ENCODE data around the gene KDM4C. TPM values are rescaled to one million over a fixed set of nuclear protein-coding genes. Genes with fewer than 3 reads are reported as not detected.
"Not testable (repeated sequence)": the region's sequence is repeated elsewhere in the genome, so short reads cannot be mapped to it uniquely, and the experiment has no call there.

KDM4C gene
- total RNA-seq, 1 donor from 2014 or later: 39.8 TPM

- H3K27ac ChIP-seq: no peak overlapping the region
- no peaks in the 10 kb centered on the region for H3K9me3 ChIP-seq
- TF ChIP-seq CTCF (IDR thresholded peaks at IDR 0.05): no peak
- peaks cover 13% of the 10 kb centered on the region for H3K4me1 ChIP-seq
- intact Hi-C loops (cut with DNase I): no loop called here
- DNase-seq: no peak
- no peaks in the 10 kb centered on the region for H3K27me3 ChIP-seq (ENCODE audit: low read depth)
- H3K4me3 ChIP-seq: no peak overlapping the region
- no peak for ATAC-seq
- H3K36me3 ChIP-seq: no peaks in the 10 kb centered on the region
These were observed 188.9 kb downstream of the KDM4C start for GRCh38 chr9:6946583-6947166.

- ATAC-seq; H3K36me3 ChIP-seq; H3K4me1 ChIP-seq; H3K4me3 ChIP-seq; H3K27ac ChIP-seq; intact Hi-C loops (cut with DNase I); DNase-seq; H3K9me3 ChIP-seq; H3K27me3 ChIP-seq (ENCODE audit: low read depth): not testable (repeated sequence)
These were observed 191.1 kb downstream of the KDM4C start for GRCh38 chr9:6948921-6949320.

- Histone ChIP-seq H3K36me3 (no peaks in the 10 kb centered on the region), H3K27ac (no peak overlapping the region), H3K9me3 (no peaks in the 10 kb centered on the region), H3K4me1 (peaks cover 7% of the 10 kb centered on the region), H3K27me3 (ENCODE audit: low read depth) (no peaks in the 10 kb centered on the region), H3K4me3 (no peak overlapping the region)
- no peak for TF ChIP-seq CTCF (IDR thresholded peaks at IDR 0.05)
- no peak for DNase-seq
- intact Hi-C loops (cut with DNase I): no loop called here
- ATAC-seq: no peak
These were observed 197.6 kb downstream of the KDM4C start for GRCh38 chr9:6955251-6955921.

GRCh38 chr9:6956879-6957278, 199.1 kb downstream of the KDM4C start:
- TF ChIP-seq CTCF (IDR thresholded peaks at IDR 0.05): no peak
- H3K27me3 ChIP-seq (ENCODE audit: low read depth): no peaks in the 10 kb centered on the region

GRCh38 chr9:6959270-6960000, 201.7 kb downstream of the KDM4C start:
- Histone ChIP-seq H3K4me1 (peaks cover 7% of the 10 kb centered on the region), H3K9me3 (no peaks in the 10 kb centered on the region), H3K36me3 (no peaks in the 10 kb centered on the region), H3K27me3 (ENCODE audit: low read depth) (no peaks in the 10 kb centered on the region), H3K4me3 (no peak overlapping the region), H3K27ac (no peak overlapping the region)
- ATAC-seq: no peak
- no peak for DNase-seq
- no peak for TF ChIP-seq CTCF (IDR thresholded peaks at IDR 0.05)
- intact Hi-C loops (cut with DNase I): no loop called here

More at GRCh38 chr9:6956879-6957278, 199.1 kb downstream of the KDM4C start:
- Histone ChIP-seq H3K27ac (no peak overlapping the region), H3K36me3 (no peaks in the 10 kb centered on the region), H3K9me3 (no peaks in the 10 kb centered on the region), H3K4me1 (peaks cover 7% of the 10 kb centered on the region), H3K4me3 (no peak overlapping the region)
- ATAC-seq: no peak
- no peak for DNase-seq
- intact Hi-C loops (cut with DNase I): no loop called here

- ATAC-seq (peak in 1 of 2 donors; percentile 41), DNase-seq (no peak)
- no peak for TF ChIP-seq CTCF (IDR thresholded peaks at IDR 0.05)
- Histone ChIP-seq H3K4me1 (no peaks in the 10 kb centered on the region), H3K36me3 (no peaks in the 10 kb centered on the region), H3K27ac (no peak overlapping the region), H3K9me3 (no peaks in the 10 kb centered on the region), H3K4me3 (no peak overlapping the region), H3K27me3 (ENCODE audit: low read depth) (no peaks in the 10 kb centered on the region)
- intact Hi-C loops (cut with DNase I): no loop called here
These were observed 203.0 kb downstream of the KDM4C start for GRCh38 chr9:6960777-6961176.
